ENCODE measurements around the gene HNRNPUL2. TPM values are rescaled to one million over a fixed set of nuclear protein-coding genes. Genes with fewer than 3 reads are reported as not detected.

Gene HNRNPUL2
- total and polyA plus RNA-seq, 9 of the 15 experiments (the other 6 are each of a cell fraction or from before 2014, with no cell fraction given): 0.89 to 44.3 (median 15.2) TPM

DNA sequence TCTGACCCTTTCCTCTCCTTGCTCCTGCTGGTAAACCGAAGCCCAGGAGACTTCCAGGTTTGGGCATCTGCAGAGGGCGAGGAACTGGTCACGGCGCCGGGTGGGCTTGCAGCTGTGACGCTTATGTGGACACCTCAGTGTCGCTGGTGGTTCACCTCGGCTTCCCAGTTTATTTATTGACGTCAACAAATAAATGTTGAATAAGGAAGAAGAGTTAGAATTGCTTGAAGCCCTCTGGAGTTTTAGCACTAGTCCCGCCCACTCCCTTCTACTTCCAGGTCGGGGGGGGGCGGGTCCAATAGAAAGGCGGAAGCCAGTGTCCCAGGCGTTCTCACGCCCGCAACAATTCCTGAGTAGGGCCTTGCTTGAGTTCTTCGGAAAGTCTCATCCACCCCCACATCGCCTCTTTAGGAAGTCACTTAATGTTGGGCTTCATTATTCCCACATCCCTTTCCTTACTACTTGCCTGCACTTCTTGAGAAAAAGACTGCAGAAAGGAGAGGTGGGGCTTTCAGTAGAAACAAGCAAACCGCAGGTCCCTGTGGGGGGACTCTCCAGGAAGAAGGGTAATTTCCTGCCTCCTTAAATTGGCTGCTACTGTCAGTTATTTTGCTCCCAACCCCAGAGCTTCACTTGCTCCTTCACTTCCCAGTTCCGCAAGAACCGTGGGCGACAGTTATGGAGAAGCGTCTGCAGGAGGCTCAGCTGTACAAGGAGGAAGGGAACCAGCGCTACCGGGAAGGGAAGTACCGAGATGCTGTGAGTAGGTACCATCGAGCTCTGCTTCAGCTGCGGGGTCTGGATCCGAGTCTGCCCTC lies 1.1 kb upstream of the HNRNPUL2 start, which contains the start of gene TTC9C (continued):
- TF ChIP-seq, protein P1, sequence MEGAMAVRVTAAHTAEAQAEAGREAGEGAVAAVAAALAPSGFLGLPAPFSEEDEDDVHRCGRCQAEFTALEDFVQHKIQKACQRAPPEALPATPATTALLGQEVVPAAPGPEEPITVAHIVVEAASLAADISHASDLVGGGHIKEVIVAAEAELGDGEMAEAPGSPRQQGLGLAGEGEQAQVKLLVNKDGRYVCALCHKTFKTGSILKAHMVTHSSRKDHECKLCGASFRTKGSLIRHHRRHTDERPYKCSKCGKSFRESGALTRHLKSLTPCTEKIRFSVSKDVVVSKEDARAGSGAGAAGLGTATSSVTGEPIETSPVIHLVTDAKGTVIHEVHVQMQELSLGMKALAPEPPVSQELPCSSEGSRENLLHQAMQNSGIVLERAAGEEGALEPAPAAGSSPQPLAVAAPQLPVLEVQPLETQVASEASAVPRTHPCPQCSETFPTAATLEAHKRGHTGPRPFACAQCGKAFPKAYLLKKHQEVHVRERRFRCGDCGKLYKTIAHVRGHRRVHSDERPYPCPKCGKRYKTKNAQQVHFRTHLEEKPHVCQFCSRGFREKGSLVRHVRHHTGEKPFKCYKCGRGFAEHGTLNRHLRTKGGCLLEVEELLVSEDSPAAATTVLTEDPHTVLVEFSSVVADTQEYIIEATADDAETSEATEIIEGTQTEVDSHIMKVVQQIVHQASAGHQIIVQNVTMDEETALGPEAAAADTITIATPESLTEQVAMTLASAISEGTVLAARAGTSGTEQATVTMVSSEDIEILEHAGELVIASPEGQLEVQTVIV (CRISPR knock-in tag; IDR thresholded peaks at IDR 0.05; ENCODE audit: borderline replicate concordance): no peak
- TF ChIP-seq MED1 (CRISPR knock-in tag; IDR thresholded peaks at IDR 0.05; ENCODE audit: borderline replicate concordance) (no peak), GABPB1 (CRISPR knock-in tag; IDR thresholded peaks at IDR 0.05) (peak; percentile 93), PURB (CRISPR knock-in tag; IDR thresholded peaks at IDR 0.05; ENCODE audit: low read depth) (no peak), ELF2 (CRISPR knock-in tag; IDR thresholded peaks at IDR 0.05) (peak; percentile 82), SPI1 (IDR thresholded peaks at IDR 0.05; ENCODE audit: borderline replicate concordance, low read depth, low read length) (peak; percentile 55; the same call in 1 of the 2 replicates), DIDO1 (tag; IDR thresholded peaks at IDR 0.05; ENCODE audit: low read depth) (peak; percentile 83), BRD4 (IDR thresholded peaks at IDR 0.05) (0 out of 2 replicates have a peak, but pooled peaks have one; percentile 38), KAT8 (IDR thresholded peaks at IDR 0.05; ENCODE audit: low read depth) (no peak), ZKSCAN1 (IDR thresholded peaks at IDR 0.05; ENCODE audit: low read depth, low read length) (peak; percentile 21; the same call in 1 of the 2 replicates), CBX5 (IDR thresholded peaks at IDR 0.05; ENCODE audit: borderline replicate concordance, low read depth) (no peak), MAFF (IDR thresholded peaks at IDR 0.05; ENCODE audit: low read length) (0 out of 2 replicates have a peak, but pooled peaks have one; percentile 4), CXXC5 (CRISPR knock-in tag; IDR thresholded peaks at IDR 0.05) (peak; percentile 61), ARID1B (IDR thresholded peaks at IDR 0.05) (no peak), L3MBTL2 (IDR thresholded peaks at IDR 0.05) (peak; percentile 15; the same call in 1 of the 2 replicates), TOE1 (IDR thresholded peaks at IDR 0.05; ENCODE audit: borderline replicate concordance) (peak; percentile 45; the same call in 1 of the 2 replicates), TOE1 (CRISPR knock-in tag; IDR thresholded peaks at IDR 0.05; ENCODE audit: borderline replicate concordance, low read depth) (no peak), NR1H2 (CRISPR knock-in tag; IDR thresholded peaks at IDR 0.05) (no peak), BRD9 (IDR thresholded peaks at IDR 0.05; ENCODE audit: low read depth, partially characterized antibody) (peak; percentile 71), FOXK1 (CRISPR knock-in tag; IDR thresholded peaks at IDR 0.05; ENCODE audit: borderline replicate concordance) (0 out of 2 replicates have a peak, but pooled peaks have one; percentile 18), EP400 (IDR thresholded peaks at IDR 0.05) (peak; percentile 68)
- TF ChIP-seq, protein P2, sequence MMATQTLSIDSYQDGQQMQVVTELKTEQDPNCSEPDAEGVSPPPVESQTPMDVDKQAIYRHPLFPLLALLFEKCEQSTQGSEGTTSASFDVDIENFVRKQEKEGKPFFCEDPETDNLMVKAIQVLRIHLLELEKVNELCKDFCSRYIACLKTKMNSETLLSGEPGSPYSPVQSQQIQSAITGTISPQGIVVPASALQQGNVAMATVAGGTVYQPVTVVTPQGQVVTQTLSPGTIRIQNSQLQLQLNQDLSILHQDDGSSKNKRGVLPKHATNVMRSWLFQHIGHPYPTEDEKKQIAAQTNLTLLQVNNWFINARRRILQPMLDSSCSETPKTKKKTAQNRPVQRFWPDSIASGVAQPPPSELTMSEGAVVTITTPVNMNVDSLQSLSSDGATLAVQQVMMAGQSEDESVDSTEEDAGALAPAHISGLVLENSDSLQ (IDR thresholded peaks at IDR 0.05): no peak
- TF ChIP-seq, protein P3, sequence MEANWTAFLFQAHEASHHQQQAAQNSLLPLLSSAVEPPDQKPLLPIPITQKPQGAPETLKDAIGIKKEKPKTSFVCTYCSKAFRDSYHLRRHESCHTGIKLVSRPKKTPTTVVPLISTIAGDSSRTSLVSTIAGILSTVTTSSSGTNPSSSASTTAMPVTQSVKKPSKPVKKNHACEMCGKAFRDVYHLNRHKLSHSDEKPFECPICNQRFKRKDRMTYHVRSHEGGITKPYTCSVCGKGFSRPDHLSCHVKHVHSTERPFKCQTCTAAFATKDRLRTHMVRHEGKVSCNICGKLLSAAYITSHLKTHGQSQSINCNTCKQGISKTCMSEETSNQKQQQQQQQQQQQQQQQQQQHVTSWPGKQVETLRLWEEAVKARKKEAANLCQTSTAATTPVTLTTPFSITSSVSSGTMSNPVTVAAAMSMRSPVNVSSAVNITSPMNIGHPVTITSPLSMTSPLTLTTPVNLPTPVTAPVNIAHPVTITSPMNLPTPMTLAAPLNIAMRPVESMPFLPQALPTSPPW (CRISPR knock-in tag; IDR thresholded peaks at IDR 0.05): peak; percentile 76
